Gastrocnemius medialis (tissue), 4 donors: ENCODE results near the gene UBE2G2.

Experiments used
- POLR2A ChIP-seq, 2 donors: fragments of 450-650 bp; IDR thresholded peaks; one replicate each; pipeline ENCODE4 v1.6.1; 2017; ENCODE audit warnings: antibody characterized with exemption in 2 of 2, mild to moderate bottlenecking in 2 of 2, moderate library complexity in 2 of 2
- TF ChIP-seq, protein P1 (sequence below), 5 experiments: fragments of 450-650 bp in 3 of 5; fragments of 200-600 bp in 2 of 5; sonication (generic) in 2 of 5; IDR thresholded peaks in 4 of 5; conservative IDR thresholded peaks in 1 of 5; 1 replicate in 4 of 5; 2 replicates in 1 of 5; pipeline ENCODE4 v1.5.1; 2016 to 2019; ENCODE audit warnings: antibody characterized with exemption in 5 of 5, mild to moderate bottlenecking in 3 of 5, moderate library complexity in 3 of 5

DNA sequence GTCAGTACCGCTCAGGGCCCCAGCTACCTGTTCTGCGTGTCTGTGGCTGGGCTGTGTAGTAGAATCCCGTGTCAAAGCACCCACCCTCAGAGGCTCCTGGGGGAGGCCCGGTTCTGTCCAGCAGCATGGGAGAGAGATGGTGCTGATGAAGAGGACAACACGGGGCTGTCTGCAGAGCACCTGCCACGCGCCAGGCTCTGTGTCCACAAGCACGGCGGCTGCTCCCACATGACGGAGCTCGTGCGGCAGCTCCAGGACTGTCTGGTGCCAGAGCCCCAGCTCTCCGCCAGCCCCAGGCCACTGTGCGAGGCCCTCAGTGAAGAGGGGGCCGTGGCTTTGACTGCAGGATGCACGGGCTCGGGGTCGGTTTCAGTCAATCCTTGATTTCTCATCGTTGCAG lies 48.3 kb downstream of the UBE2G2 start:
- TF ChIP-seq, protein P1, sequence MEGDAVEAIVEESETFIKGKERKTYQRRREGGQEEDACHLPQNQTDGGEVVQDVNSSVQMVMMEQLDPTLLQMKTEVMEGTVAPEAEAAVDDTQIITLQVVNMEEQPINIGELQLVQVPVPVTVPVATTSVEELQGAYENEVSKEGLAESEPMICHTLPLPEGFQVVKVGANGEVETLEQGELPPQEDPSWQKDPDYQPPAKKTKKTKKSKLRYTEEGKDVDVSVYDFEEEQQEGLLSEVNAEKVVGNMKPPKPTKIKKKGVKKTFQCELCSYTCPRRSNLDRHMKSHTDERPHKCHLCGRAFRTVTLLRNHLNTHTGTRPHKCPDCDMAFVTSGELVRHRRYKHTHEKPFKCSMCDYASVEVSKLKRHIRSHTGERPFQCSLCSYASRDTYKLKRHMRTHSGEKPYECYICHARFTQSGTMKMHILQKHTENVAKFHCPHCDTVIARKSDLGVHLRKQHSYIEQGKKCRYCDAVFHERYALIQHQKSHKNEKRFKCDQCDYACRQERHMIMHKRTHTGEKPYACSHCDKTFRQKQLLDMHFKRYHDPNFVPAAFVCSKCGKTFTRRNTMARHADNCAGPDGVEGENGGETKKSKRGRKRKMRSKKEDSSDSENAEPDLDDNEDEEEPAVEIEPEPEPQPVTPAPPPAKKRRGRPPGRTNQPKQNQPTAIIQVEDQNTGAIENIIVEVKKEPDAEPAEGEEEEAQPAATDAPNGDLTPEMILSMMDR (IDR thresholded peaks at IDR 0.05 in 4 of 5, conservative IDR thresholded peaks at IDR 0.05 in 1 of 5), result no peak
- no peak for TF ChIP-seq POLR2A (IDR thresholded peaks at IDR 0.05)
